OCI-LY3 (cell line): ENCODE measurements around the gene REC8.

ENCODE experiments used
- H2AFZ ChIP-seq: fragments of 200-600, 300-600 bp; shearing (Covaris generic); 2 replicates; pipeline ENCODE4 v1.6.0; 2014; ENCODE audit warnings: antibody characterized with exemption, low read depth, low read length
- H3K27ac ChIP-seq: fragments of 200-600, 300-600 bp; sonication (generic); 2 replicates; pipeline ENCODE4 v1.5.1; 2014; ENCODE audit warnings: mild to moderate bottlenecking, low read length, moderate library complexity, mixed read lengths
- H3K27me3 ChIP-seq: fragments of 200-600, 300-600 bp; sonication (generic); 2 replicates; pipeline ENCODE4 v1.6.1; 2014; ENCODE audit warnings: low read depth, low read length, mixed read lengths
- H3K36me3 ChIP-seq: fragments of 200-600, 300-600 bp; sonication (generic); replicated peaks from 2 replicates; pipeline ENCODE3; 2014; ENCODE audit warnings: low read depth, low read length, mixed read lengths
- H3K4me1 ChIP-seq: fragments of 300-600, 200-600 bp; sonication (generic); 2 replicates; pipeline ENCODE4 v1.6.1; 2014; ENCODE audit warnings: low read length, mixed read lengths
- H3K4me2 ChIP-seq: fragments of 200-600, 300-600 bp; sonication (generic); 2 replicates; pipeline ENCODE4 v1.6.1; 2014; ENCODE audit warnings: low read length, mixed read lengths
- H3K4me3 ChIP-seq: fragments of 300-600, 200-600 bp; sonication (generic); 2 replicates; pipeline ENCODE4 v1.5.1; 2014; ENCODE audit warnings: antibody characterized with exemption, mild to moderate bottlenecking, low read length, moderate library complexity
- H3K79me2 ChIP-seq: fragments of 300-600, 200-600 bp; shearing (Covaris generic); 2 replicates; pipeline ENCODE4 v1.6.1; 2014; ENCODE audit warnings: mild to moderate bottlenecking, low read length, mixed read lengths
- H3K9ac ChIP-seq: fragments of 300-600, 200-600 bp; shearing (Covaris generic); 2 replicates; pipeline ENCODE4 v1.6.0; 2014; ENCODE audit warnings: mild to moderate bottlenecking, low read length, moderate library complexity
- H3K9me3 ChIP-seq: fragments of 200-600, 300-600 bp; shearing (Covaris generic); 2 replicates; pipeline ENCODE4 v1.6.1; 2014; ENCODE audit warnings: low read length, mixed read lengths; ENCODE audit not compliant: insufficient read depth
- H4K20me1 ChIP-seq: fragments of 200-600, 300-600 bp; sonication (generic); 2 replicates; pipeline ENCODE4 v1.6.1; 2016; ENCODE audit warnings: low read length, mixed read lengths; ENCODE audit not compliant: insufficient read depth
- CTCF ChIP-seq: fragments of 200-600, 300-600 bp; sonication (generic); IDR thresholded peaks from 2 replicates; pipeline ENCODE4 v1.5.1; 2014; ENCODE audit warnings: antibody characterized with exemption, low read length, low read depth
- EZH2phosphoT487 ChIP-seq: fragments of 200-600 bp; shearing (Covaris generic); IDR thresholded peaks from 2 replicates; pipeline ENCODE4 v1.6.1; 2018; ENCODE audit warnings: antibody characterized with exemption, mixed run types, low read depth

The REC8 gene

GRCh38 chr14:24136684-24137528, 35.0 kb upstream of the REC8 start:
- H3K27ac ChIP-seq, result peak overlapping the region; percentile 87
- peaks cover 52% of the 10 kb centered on the region for H3K79me2 ChIP-seq

GRCh38 chr14:24137529-24138395, 34.1 kb upstream of the REC8 start:
- Histone ChIP-seq H2AFZ (no peak overlapping the region), H3K9ac (no peak overlapping the region), H3K9me3 (no peaks in the 10 kb centered on the region), H3K27ac (peak overlapping the region; percentile 87; the same call in 1 of the 2 replicates), H3K4me3 (no peak overlapping the region), H3K4me1 (peaks cover 31% of the 10 kb centered on the region), H3K79me2 (peaks cover 52% of the 10 kb centered on the region), H3K36me3 (peaks cover 31% of the 10 kb centered on the region), H4K20me1 (no peaks in the 10 kb centered on the region; the same call in 1 of the 2 replicates), H3K4me2 (peak overlapping the region; percentile 94; the same call in 1 of the 2 replicates), H3K27me3 (no peaks in the 10 kb centered on the region)
- TF ChIP-seq CTCF (no peak), EZH2phosphoT487 (no peak)

More at GRCh38 chr14:24136684-24137528, 35.0 kb upstream of the REC8 start:
- Histone ChIP-seq H4K20me1 (no peaks in the 10 kb centered on the region; the same call in 1 of the 2 replicates), H3K27me3 (no peaks in the 10 kb centered on the region), H3K4me2 (peak overlapping the region; percentile 94), H2AFZ (no peak overlapping the region), H3K36me3 (peaks cover 31% of the 10 kb centered on the region), H3K9ac (peak overlapping the region; percentile 98), H3K4me3 (peak overlapping the region; percentile 94), H3K9me3 (no peaks in the 10 kb centered on the region), H3K4me1 (peaks cover 27% of the 10 kb centered on the region)
- TF ChIP-seq CTCF (no peak), EZH2phosphoT487 (no peak)

GRCh38 chr14:24138396-24139271, 33.2 kb upstream of the REC8 start:
- peaks cover 31% of the 10 kb centered on the region for H3K36me3 ChIP-seq
- H3K27ac ChIP-seq, result no peak overlapping the region
- no peak overlapping the region for H3K4me3 ChIP-seq
- H4K20me1 ChIP-seq, result no peaks in the 10 kb centered on the region; the same call in 1 of the 2 replicates
- TF ChIP-seq CTCF (no peak), EZH2phosphoT487 (no peak)
- peaks cover 31% of the 10 kb centered on the region for H3K4me1 ChIP-seq
- no peak overlapping the region for H2AFZ ChIP-seq
- no peaks in the 10 kb centered on the region for H3K27me3 ChIP-seq
- H3K9me3 ChIP-seq, result no peaks in the 10 kb centered on the region
- no peak overlapping the region for H3K4me2 ChIP-seq
- H3K79me2 ChIP-seq, result peaks cover 52% of the 10 kb centered on the region
- no peak overlapping the region for H3K9ac ChIP-seq
